HG03039 (cell line): ENCODE results near the gene CHD9.
"Not testable (repeated sequence)": the region's sequence is repeated elsewhere in the genome, so short reads cannot be mapped to it uniquely, and the experiment has no call there.

Experiments
- ATAC-seq: cut with Tn5 transposase; IDR thresholded peaks from one replicate; pipeline ENCODE4 v1.9.1; 2021; ENCODE audit warnings: mild to moderate bottlenecking, moderate library complexity; ENCODE audit not compliant: unreplicated experiment

Gene CHD9

DNA sequence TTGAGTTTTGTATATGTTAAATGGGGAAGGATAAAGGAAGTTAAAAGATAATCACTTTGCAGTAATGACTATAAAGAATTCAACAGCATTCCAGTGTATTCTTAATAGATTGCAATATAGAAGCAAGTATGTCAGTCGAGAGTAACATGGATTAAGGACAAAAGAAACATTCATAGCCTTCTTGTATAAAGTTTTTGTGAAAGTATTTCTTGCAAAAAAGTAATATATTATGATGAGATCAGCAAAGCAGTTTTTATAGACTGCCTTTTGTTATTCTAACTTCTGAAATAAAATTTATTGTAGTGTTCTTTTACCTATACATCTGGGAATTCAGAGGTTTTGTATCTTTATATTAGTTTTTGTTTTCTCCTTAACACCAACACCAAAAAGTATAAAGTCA lies 194.5 kb downstream of the CHD9 start:
- no peak for ATAC-seq

DNA sequence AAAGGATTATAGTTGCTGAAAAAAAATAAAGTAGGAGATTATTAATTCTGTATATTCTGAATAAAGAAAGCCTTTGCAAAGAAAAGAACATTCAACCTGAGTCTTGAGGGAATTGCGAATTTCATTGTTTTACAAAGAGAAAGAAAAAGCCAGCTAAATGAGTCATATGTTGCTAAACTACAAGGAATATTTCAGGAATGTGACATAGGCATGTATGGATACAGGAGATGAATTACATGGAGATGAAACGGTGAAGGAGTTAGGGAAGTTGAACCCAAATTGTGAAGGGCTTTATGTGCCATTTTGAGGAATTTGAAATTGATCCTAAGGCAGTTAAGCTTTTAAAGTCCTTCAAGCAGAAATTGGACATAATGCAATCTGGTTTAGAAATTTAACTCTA lies 202.2 kb downstream of the CHD9 start:
- no peak for ATAC-seq

DNA sequence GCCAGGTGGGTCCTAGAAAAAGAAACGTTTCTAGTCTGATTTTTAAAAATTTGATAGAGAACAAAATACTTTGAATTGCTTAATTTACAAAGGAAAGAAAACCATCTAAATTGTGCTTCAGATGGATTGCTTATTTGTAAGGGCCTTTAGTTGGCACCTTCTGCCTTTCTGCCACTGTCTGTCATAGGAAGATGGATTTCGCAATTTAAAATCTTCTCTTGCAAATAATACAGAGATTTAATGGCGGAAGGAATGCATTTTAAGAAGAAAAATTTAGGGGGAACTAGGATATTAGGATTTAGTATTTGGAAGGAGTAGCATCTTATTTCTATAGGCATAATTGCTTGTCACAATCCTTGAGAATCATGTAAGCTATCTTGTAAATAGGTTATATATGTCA lies 204.0 kb downstream of the CHD9 start:
- no peak for ATAC-seq

DNA sequence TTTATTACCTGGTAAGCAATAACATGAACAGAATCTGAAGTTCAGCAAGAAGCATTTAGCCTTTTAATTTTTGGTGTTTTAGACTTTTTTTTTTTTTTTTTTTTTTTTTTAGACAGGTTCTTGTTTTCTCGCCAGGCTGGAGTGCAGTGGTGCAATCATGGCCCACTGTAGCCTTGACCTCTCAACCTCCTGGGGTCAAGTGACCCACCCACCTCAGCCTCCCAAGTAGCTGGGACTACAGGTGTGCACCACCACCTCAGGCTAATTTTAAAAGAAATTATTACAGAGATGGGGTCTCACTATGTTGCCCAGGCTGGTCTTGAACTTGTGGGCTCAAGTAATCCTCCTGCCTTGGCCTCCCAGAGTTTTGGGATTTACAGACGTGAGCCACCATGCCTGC lies 206.5 kb downstream of the CHD9 start:
- no peak for ATAC-seq

DNA sequence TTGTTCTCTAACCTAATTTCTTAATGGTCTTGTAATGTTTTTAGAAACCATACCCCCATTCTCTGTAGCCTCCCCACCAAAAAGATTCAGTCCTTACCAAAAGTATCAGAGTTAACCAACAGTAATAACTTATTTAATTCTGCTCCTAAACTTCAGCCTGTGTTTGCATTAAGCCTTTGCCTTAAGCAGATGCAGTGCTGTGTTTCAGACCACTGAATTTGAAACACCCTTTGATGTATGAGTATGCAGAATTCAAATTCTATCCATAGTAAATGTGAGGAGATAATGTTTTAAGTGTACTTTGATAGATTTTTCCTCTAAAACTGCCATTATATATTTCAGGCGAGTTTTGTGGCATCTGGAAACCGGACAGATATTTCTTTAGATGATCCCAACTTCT lies 207.9 kb downstream of the CHD9 start:
- ATAC-seq = no peak

DNA sequence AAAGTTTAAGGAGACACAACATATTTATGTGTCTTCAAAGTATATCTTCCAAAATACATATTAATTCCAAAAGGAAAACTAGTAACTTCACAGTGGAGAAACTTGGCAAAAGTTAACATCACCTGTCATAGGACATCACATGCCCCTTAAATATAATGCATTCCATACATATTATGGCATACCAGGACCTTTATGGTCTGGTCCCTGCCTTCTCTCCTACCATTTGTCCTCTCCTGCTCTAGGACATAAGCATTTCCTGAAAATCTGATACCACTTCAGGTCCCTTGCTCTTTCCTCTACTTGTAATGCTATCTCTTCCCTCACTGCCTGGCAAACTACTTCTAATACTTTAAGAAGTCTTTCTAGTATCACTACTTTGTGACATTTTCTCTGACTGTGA lies 211.4 kb downstream of the CHD9 start:
- ATAC-seq = no peak

DNA sequence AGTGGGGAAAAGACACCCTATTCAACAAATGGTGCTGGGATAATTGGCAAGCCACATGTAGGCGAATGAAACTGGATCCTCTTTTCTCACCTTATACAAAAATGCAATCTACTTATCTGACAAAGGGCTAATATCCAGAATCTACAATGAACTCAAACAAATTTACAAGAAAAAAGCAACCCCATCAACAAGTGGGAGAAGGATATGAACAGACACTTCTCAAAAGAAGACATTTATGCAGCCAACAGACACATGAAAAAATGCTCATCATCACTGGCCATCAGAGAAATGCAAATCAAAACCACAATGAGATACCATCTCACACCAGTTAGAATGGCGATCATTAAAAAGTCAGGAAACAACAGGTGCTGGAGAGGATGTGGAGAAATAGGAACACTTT lies 223.7 kb downstream of the CHD9 start:
- ATAC-seq = not testable (repeated sequence)

DNA sequence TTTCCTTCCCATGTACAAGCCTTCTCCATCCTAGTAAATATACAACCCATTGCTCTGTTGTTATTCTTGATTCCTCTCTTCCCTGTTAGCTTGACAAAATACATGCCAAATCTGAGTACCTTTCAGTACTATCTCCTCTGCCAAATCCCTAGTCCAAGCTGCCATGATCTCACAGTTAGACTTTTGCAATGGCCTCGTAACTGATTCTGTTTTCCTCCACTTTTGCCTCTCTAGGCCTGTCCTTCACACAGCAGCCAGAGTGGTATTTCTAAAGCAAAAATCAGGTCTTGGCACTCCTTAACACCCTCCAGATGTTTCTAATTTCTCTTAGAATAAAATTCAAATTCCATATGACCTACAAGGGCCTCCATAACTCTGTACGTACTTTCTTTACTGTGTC lies 226.5 kb downstream of the CHD9 start:
- no peak for ATAC-seq

DNA sequence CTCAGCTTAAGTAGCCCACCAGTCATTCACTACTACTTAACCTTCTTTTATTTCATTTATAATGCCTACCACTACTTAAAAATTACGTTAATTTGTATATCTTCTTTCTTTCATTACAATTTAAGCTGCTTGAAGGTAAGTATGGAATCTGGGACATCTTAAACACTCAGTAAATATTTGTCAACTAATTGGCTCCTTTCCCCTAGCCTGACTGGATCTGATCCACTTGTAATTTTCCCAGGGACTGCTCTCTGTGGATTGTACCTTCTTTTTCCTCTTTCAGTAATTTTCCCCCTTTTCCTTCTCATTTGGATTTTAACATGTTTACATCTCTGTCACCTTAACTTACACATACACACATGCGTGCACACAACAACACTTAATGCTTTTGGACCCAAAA lies 227.1 kb downstream of the CHD9 start:
- no peak for ATAC-seq

DNA sequence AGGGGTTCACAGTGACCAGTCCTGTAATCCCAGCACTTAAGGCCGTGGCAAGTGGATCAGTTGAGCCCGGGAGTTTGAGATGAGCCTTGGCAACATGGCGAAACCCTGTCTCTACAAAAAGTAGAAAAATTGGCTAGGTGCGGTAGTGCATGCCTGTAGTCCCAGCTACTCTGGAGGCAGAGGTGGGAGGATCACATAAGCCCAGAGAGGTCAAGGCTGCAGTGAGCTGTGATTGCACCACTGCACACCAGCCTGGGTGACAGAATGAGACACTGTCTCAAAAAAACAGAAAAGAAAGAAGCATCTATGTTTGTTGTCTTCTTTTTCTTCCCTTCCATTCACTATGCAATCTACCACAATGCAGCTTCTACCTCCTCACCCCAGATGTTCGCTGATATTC lies 227.5 kb downstream of the CHD9 start:
- no peak for ATAC-seq

DNA sequence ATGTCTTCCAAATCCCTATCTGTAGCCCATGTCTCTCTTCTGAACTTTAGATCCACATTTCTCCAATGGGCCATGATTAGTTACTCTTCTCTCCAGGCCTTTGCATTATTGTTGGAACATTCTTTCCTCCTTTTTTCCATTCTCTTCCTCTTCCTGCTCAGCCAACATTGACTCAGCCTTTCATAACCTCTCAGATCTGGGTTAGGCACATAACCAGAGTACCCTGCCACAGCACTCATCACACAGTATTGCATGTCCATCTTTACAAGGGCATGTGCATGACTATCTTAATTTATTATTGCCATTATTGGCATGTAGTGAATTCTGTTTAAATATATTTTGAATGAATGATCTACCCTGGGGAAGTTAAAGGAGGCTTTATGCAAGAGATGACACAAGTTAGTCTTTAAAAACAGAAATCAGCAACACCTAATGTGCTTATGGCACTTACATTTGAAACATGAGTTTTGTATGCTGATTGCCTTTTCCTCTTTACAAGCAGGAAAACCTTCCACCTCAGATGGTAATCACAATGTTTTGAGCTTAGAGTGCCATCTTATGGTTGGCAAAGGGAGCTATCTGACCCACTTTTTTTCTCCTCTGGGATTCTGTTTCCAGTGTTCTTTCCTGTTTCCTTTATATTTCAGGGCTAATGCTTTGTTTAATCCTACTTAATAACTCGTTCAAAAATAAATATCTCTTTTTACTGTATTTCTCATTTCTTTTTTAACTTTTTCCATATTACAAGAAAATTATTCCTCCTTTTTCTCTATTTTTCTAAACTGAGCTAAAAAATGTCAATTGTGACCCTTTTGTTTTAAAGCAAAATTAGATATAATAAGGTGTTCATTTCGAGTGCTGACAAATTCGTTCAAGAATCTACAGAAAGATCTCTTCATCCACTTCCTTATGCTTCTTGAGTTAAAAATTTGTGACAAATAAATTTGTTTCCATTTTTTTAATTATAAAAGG lies 228.5 kb downstream of the CHD9 start:
- ATAC-seq = no peak

DNA sequence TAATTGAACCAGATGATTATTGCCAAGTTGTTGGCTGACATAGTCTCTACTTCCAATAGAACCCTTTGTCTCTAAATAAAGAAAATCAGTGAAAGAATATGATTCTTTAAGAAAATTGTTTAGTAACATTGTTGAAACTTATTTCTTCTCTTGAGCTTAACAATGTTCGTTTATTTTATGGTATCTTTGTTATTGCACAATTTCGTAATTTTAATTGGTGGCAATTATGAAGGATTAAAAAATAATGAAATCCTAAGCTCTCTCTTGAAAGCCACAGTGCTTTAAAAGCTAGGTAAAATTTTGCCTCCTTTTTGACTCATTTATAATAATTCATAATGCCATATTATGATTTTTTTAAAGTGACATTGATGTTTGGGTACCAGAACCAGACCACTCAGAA lies 230.4 kb downstream of the CHD9 start:
- ATAC-seq = no peak

DNA sequence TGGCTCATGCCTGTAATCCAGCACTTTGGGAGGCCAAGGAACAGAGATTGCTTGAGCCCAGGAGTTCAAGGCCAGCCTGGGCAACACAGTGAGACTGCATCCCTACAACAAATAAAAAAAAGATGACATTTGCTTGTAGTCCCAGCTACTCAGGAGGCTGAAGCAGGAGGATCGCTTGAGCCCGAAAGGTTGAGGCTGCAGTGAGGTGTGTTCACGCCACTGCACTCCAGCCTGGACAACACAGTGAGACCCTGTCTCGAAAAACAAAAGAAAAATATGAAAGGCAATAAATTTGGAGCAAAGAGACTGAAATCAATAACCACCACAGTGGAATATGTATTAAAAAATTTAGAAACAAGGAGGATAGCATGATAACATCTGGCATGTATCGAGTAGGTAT lies 235.7 kb downstream of the CHD9 start:
- no peak for ATAC-seq

DNA sequence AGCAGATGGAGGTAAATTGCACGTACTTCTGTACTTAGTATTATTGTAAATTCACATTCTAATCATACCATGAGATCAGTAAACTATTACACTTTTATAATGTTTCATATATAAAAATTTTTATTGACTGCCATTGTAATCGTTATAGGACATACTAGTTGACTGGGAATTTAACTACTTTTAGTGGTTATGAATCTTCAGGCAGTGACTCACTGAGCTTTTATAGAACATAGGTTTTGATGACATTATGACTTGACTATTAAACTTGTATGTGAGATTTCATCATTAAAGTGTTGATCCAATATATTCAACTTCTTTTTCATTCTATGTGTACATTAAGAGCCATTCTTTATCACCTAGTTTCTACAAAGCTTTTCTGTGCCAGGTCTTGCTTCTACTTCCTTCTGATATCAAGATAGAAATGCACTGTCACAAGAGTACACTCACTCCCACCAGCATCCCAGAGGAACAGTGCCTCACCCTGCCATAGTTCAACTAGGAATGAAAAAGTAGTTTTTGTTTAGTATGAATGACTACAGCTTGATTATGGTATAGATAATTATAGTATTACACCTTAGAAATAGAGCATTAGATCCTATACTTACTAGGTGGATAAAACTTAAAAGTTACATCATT lies 237.1 kb downstream of the CHD9 start:
- ATAC-seq = no peak

DNA sequence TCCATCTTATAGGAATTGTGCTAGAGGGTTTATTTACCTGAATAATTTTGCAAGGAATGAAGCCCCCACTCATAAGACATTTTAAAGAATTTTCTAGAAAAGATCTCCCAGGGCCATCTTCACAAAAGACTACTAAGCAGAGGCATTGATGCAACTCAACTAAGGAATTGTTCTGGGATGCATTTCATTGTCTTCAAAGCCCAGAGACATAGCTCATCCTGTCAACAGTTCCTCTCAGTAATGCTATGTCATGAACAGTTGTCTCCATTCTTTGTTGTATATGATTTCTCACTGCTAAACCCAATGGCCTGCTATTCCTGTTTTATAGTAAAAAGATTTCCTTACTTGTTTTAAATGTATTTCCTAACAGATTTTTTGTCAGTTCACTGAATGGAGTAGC lies 242.7 kb downstream of the CHD9 start:
- no peak for ATAC-seq

DNA sequence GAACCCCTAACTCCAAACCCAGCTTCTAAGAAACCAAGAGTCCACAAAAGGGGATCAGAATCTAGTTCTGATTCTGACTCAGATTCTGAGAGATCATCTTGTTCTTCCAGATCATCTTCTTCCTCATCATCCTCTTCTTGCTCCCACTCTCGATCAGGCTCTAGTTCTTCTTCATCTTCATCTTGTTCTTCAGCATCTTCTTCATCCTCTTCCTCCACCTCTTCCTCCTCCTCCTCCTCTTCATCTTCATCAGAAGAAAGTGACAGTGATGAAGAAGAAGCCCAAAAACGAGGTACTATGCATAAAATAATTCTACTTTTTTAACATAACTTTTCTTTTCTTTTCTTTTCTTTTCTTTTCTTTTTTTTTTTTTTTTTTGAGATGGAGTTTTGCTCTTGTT lies 249.5 kb downstream of the CHD9 start:
- no peak for ATAC-seq

DNA sequence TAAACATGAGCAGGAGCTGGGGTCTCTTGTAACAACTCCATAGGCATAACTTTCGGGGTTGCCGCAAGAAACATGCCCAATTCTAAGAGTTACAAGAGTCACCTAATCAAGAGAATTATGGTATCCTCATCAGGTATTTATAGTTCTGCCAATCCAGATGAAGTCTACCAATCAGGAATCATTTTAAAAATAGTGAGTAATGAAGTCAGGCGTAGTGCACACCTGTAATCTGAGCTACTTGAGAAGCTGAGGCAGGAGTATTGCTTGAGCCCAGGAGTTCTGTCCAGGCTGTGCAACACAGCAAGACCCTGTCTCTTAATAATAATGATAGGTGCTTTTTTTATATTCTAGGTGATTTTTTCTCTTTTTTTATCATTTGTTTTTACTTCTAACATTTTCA lies 251.0 kb downstream of the CHD9 start:
- no peak for ATAC-seq

DNA sequence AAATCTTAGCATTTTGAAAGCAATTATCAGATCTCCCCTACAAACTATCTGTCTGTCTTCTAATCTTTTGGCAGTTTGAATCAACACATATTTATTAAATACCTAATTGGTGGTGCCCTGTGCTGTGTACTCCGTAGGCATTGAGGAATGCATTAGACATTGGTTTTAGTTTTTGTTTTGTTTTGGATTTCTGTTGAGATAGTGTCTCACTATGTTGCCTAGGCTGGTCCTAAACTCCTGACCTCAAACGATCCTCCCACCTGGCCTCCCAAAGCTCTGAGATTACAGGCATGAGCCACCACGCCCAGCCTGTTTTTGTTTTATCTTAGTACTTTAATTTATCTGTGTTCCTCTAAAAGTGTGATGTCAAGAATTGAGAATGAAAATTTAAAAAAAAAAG lies 254.7 kb downstream of the CHD9 start:
- ATAC-seq = no peak

DNA sequence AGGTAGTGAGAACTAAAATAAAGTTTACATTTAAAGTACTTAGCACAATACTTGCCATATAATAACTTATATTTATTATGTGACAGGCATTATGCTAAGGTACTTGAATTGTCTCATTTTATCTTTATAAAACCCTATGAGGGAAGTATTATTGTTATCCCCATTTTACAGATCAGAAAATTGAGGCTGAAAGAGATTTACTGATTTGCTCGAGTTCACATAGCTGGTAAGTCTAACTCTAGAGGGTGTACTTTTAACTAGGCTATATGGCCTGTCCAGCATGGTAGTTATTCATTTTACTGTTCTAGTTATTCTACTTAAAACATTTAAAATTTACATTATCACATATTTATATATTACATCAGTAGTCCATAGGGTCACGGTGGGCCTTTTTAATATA lies 266.2 kb downstream of the CHD9 start:
- no peak for ATAC-seq

DNA sequence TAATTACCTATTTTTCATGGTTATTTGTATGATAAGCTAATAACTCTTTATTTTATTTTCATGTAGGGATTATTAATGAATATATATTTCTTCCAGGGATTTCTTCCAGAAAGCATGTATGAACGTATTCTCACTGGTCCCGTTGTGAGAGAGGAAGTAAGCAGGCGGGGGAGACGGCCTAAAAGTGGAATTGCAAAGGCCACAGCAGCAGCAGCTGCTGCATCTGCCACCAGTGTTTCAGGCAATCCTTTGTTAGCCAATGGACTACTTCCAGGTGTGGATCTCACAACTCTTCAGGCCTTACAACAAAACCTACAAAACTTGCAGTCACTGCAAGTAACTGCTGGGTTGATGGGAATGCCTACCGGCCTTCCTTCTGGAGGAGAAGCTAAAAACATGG lies 269.1 kb downstream of the CHD9 start:
- ATAC-seq = no peak

DNA sequence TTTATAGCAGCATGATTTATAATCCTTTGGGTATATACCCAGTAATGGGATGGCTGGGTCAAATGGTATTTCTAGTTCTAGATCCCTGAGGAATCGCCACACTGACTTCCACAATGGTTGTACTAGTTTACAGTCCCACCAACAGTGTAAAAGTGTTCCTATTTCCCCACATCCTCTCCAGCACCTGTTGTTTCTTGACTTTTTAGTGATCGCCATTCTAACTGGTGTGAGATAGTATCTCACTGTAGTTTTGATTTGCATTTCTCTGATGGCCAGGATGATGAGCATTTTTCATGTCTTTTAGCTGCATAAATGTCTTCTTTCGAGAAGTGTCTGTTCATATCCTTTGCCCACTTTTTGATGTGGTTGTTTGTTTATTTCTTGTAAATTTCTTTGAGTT lies 276.2 kb downstream of the CHD9 start:
- not testable (repeated sequence) for ATAC-seq

DNA sequence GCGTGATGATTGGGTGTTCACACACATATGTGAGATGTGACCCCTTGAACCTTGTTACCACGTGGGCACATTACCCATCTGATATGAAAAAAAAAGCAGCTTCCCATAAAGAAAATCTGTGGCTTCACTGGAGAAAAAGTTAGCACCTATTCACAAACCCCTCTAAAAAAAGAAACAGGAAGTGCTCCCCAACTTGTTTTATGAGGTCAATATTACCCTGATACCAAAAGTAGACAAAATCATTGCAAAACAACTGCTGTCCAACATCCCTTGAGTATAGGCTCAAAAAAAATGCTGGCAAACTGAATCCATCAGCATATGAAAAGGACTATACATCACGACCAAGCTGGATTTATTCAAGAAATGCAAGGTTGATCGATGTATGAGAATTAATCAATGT lies 279.8 kb downstream of the CHD9 start:
- no peak for ATAC-seq
